NCI-H1930 (cell line): ENCODE results near the gene AGAP1.

Experiments
- DNase-seq, 2 experiments: peaks; one replicate each; lab custom pipeline; 2025; lab: John Stamatoyannopoulos, UW

The AGAP1 gene

GRCh38 chr2:235609321-235609720, 115.5 kb downstream of the AGAP1 start:
- DNase-seq = no peak

- DNase-seq = no peak
These were observed 115.9 kb downstream of the AGAP1 start for GRCh38 chr2:235609746-235610145.

- DNase-seq = no peak
These were observed 116.9 kb downstream of the AGAP1 start for GRCh38 chr2:235610696-235611257.

- DNase-seq = no peak
These were observed 117.5 kb downstream of the AGAP1 start for GRCh38 chr2:235611349-235611748.

- no peak for DNase-seq
These were observed 117.9 kb downstream of the AGAP1 start for GRCh38 chr2:235611756-235612155.

GRCh38 chr2:235612181-235612950, 118.5 kb downstream of the AGAP1 start:
- DNase-seq = no peak

- DNase-seq = no peak
These were observed 119.8 kb downstream of the AGAP1 start for GRCh38 chr2:235613649-235614048.

- no peak for DNase-seq
These were observed 120.5 kb downstream of the AGAP1 start for GRCh38 chr2:235614176-235614860.

- DNase-seq = no peak
These were observed 121.3 kb downstream of the AGAP1 start for GRCh38 chr2:235614900-235615712.

GRCh38 chr2:235616885-235617284, 123.0 kb downstream of the AGAP1 start:
- DNase-seq = no peak

- no peak for DNase-seq
These were observed 124.2 kb downstream of the AGAP1 start for GRCh38 chr2:235618039-235618438.

GRCh38 chr2:235619544-235619943, 125.7 kb downstream of the AGAP1 start:
- no peak for DNase-seq

- no peak for DNase-seq
These were observed 127.9 kb downstream of the AGAP1 start for GRCh38 chr2:235621736-235622135.

- no peak for DNase-seq
These were observed 129.3 kb downstream of the AGAP1 start for GRCh38 chr2:235623111-235623510.

- DNase-seq = no peak
These were observed 129.9 kb downstream of the AGAP1 start for GRCh38 chr2:235623752-235624151.

- DNase-seq = no peak
These were observed 132.8 kb downstream of the AGAP1 start for GRCh38 chr2:235626658-235627057.

- DNase-seq = no peak
These were observed 133.8 kb downstream of the AGAP1 start for GRCh38 chr2:235627682-235628081.

- DNase-seq = no peak
These were observed 137.0 kb downstream of the AGAP1 start for GRCh38 chr2:235630718-235631296.

- no peak for DNase-seq
These were observed 140.8 kb downstream of the AGAP1 start for GRCh38 chr2:235634435-235635158.

GRCh38 chr2:235636546-235636945, 142.7 kb downstream of the AGAP1 start:
- DNase-seq = no peak

- no peak for DNase-seq
These were observed 144.1 kb downstream of the AGAP1 start for GRCh38 chr2:235637896-235638295.
